ENCODE data around the gene USP25.

- TF ChIP-seq TCF4 (CRISPR knock-in tag; IDR thresholded peaks at IDR 0.05; ENCODE audit: borderline replicate concordance) (no peak), ZNF8 (CRISPR knock-in tag; IDR thresholded peaks at IDR 0.05) (no peak), TSHZ2 (CRISPR knock-in tag; IDR thresholded peaks at IDR 0.05) (no peak), ZNF565 (CRISPR knock-in tag; conservative IDR thresholded peaks at IDR 0.05; ENCODE audit: low read depth) (no peak), ZC3H10 (CRISPR knock-in tag; IDR thresholded peaks at IDR 0.05) (no peak)
Measured at GRCh38 chr21:15825700-15826099, 95.9 kb downstream of the USP25 start.
